GM12878 (cell line): ENCODE data around the gene FKRP. TPM values are rescaled to one million over a fixed set of nuclear protein-coding genes. Genes with fewer than 3 reads are reported as not detected.

Experiments used
- ATAC-seq: fragments of 200-7000 bp; cut with Tn5 transposase; 3 replicates; pipeline ENCODE4 v1.9.1; 2020; ENCODE audit warnings: mild to moderate bottlenecking, moderate library complexity
- BruUV-seq: library from RNA; stranded (reverse); fragments of 400-500 nt; replicated peaks from 2 replicates; lab custom pipeline; 2021; lab: Mats Ljungman, UMichigan
- CTCF ChIA-PET: fragments of 300-600 bp; sonication (Branson Sonifier 250); formaldehyde crosslinking; extraction: SDS; loops from one replicate; lab custom pipeline; 2021; ENCODE audit warnings: inconsistent platforms; lab: Yijun Ruan, JAX
- POLR2A ChIA-PET: fragments of 350-600 bp; formaldehyde crosslinking; extraction: SDS; loops from one replicate; lab custom pipeline; 2021; ENCODE audit warnings: inconsistent platforms; lab: Charles Lee
- RAD21 ChIA-PET: fragments of 300-600 bp; sonication (Branson Sonifier 250); formaldehyde crosslinking; loops from one replicate; lab custom pipeline; 2023; ENCODE audit warnings: antibody characterized with exemption; ENCODE audit not compliant: unreplicated experiment; lab: Charles Lee
- SMC1A ChIA-PET: fragments of 300-600 bp; sonication (Branson Sonifier 250); formaldehyde crosslinking; loops from one replicate; lab custom pipeline; 2023; ENCODE audit not compliant: unreplicated experiment, uncharacterized antibody; lab: Charles Lee
- DNase-seq: peaks from one replicate; pipeline ENCODE4 v3.0.0-alpha.2; 2011; ENCODE audit warnings: low read depth, low spot score
- FAIRE-seq: peaks from 3 replicates; lab custom pipeline; 2011; peaks lifted over from hg19 to GRCh38; lab: Jason Lieb, UNC
- H2AFZ ChIP-seq: 2 replicates; pipeline ENCODE4 v1.6.0; 2011; ENCODE audit warnings: low read depth, low read length, control low read depth; ENCODE audit not compliant: control insufficient read depth
- H3K27ac ChIP-seq: 2 replicates; pipeline ENCODE4 v1.5.1; 2011; ENCODE audit warnings: control low read depth; ENCODE audit not compliant: control insufficient read depth, insufficient read depth
- H3K27me3 ChIP-seq, 2 experiments: replicated peaks in 1 of 2; 2 replicates each; pipeline versions ENCODE4 v1.6.0 to v1.6.1; 2011; ENCODE audit warnings: low read length in 1 of 2; ENCODE audit not compliant: control insufficient read depth in 2 of 2, insufficient read depth in 2 of 2
- H3K36me3 ChIP-seq, 2 experiments: 2 replicates each; pipeline ENCODE4 v1.5.1; 2011; ENCODE audit warnings: low read length in 1 of 2; ENCODE audit not compliant: control insufficient read depth in 2 of 2, insufficient read depth in 2 of 2
- H3K4me1 ChIP-seq: 2 replicates; pipeline ENCODE4 v1.6.1; 2011; ENCODE audit warnings: mild to moderate bottlenecking, low read length, moderate library complexity, mixed read lengths; ENCODE audit not compliant: control insufficient read depth, insufficient read depth
- H3K4me2 ChIP-seq: 2 replicates; pipeline ENCODE4 v1.6.0; 2011; ENCODE audit warnings: control low read depth; ENCODE audit not compliant: control insufficient read depth, insufficient read depth
- H3K4me3 ChIP-seq: fragments of 200-600 bp; sonication (generic); 2 replicates; pipeline ENCODE4 v1.5.1; 2016
- H3K79me2 ChIP-seq: 2 replicates; pipeline ENCODE4 v1.6.0; 2011; ENCODE audit warnings: low read length; ENCODE audit not compliant: control insufficient read depth, insufficient read depth
- H3K9ac ChIP-seq: 2 replicates; pipeline ENCODE4 v1.8.0; 2011; ENCODE audit warnings: low read length, control low read depth, mixed read lengths; ENCODE audit not compliant: control insufficient read depth, insufficient read depth
- H3K9me3 ChIP-seq: replicated peaks from 3 replicates; pipeline ENCODE4 v1.5.1; 2011; ENCODE audit warnings: mild to moderate bottlenecking, low read length; ENCODE audit not compliant: control insufficient read depth, insufficient read depth
- H4K20me1 ChIP-seq: 2 replicates; pipeline ENCODE4 v1.6.0; 2011; ENCODE audit not compliant: control insufficient read depth, insufficient read depth
- ATF7 ChIP-seq: fragments of 450-650 bp; IDR thresholded peaks from 2 replicates; pipeline ENCODE4 v1.6.1; 2016; ENCODE audit warnings: low read depth, mild to moderate bottlenecking
- BACH1 ChIP-seq: fragments of 450-650 bp; IDR thresholded peaks from 2 replicates; pipeline ENCODE4 v1.6.1; 2017; ENCODE audit warnings: mild to moderate bottlenecking, borderline replicate concordance
- BRCA1 ChIP-seq: IDR thresholded peaks from 2 replicates; pipeline ENCODE4 v1.6.1; 2011; ENCODE audit warnings: low read depth, low read length, improper control_type of control experiment
- CBX5 ChIP-seq: sonication (generic); IDR thresholded peaks from 2 replicates; pipeline ENCODE4 v1.6.1; 2016; ENCODE audit warnings: low read depth, moderate library complexity, mild to moderate bottlenecking, inconsistent platforms
- DPF2 ChIP-seq: fragments of 450-650 bp; IDR thresholded peaks from 2 replicates; pipeline ENCODE4 v1.6.1; 2017; ENCODE audit warnings: mild to moderate bottlenecking
- GABPA ChIP-seq: IDR thresholded peaks from 2 replicates; pipeline ENCODE4 v1.6.1; 2014; ENCODE audit warnings: antibody characterized with exemption, low read depth, mild to moderate bottlenecking, inconsistent platforms
- JUNB ChIP-seq: IDR thresholded peaks from 2 replicates; pipeline ENCODE4 v1.6.1; 2016; ENCODE audit warnings: antibody characterized with exemption, mild to moderate bottlenecking
- MYC ChIP-seq: IDR thresholded peaks from 2 replicates; pipeline ENCODE4 v1.6.1; 2011; ENCODE audit warnings: mild to moderate bottlenecking, low read length, moderate library complexity, inconsistent platforms; ENCODE audit not compliant: insufficient read depth, insufficient replicate concordance, insufficient read length, severe bottlenecking
- NFIC ChIP-seq: IDR thresholded peaks from 2 replicates; pipeline ENCODE4 v1.6.1; 2012; ENCODE audit warnings: low read depth, mild to moderate bottlenecking, inconsistent platforms, low read length, moderate library complexity
- ZSCAN29 ChIP-seq: fragments of 450-650 bp; IDR thresholded peaks from 2 replicates; pipeline ENCODE4 v1.6.1; 2017; ENCODE audit warnings: mild to moderate bottlenecking, moderate library complexity
- ZZZ3 ChIP-seq: IDR thresholded peaks from 2 replicates; pipeline ENCODE4 v1.6.1; 2011; ENCODE audit warnings: low read depth; ENCODE audit not compliant: control insufficient read depth, insufficient read length
- WGBS: methylation state at CpG from one replicate; pipeline ENCODE4 v1.1.6; 2016; ENCODE audit warnings: low lambda C conversion rate; ENCODE audit not compliant: insufficient replicate concordance, insufficient coverage; ENCODE audit errors: missing lambda C conversion rate; 5-methylcytosine and 5-hydroxymethylcytosine counted together
- in situ Hi-C: fragments of 300-500 bp; cut with MboI; formaldehyde crosslinking; loops from 9 replicates; pipeline ENCODE4 v1.14.3; 2018; ENCODE audit warnings: mixed read lengths
- intact Hi-C: fragments of 100-400 bp; cut with micrococcal nuclease; formaldehyde crosslinking; loops from one replicate; pipeline ENCODE4 v1.14.2; 2022; ENCODE audit not compliant: unreplicated experiment
- polyA plus RNA-seq, 11 experiments: library from polyadenylated mRNA; depleted of rRNA in 4 of 11; unstranded in 6 of 11; stranded (reverse) in 5 of 11; fragments of >200 nt; fragmentation: Nextera tagmentation in 4 of 11; fragmentation: Illumina TruSeq in 1 of 11; extraction: Ambion mirVana in 4 of 11; extraction: Trizol in 1 of 11; gene quantifications; 1 replicate in 1 of 11; 2 replicates in 10 of 11; pipeline versions ENCODE4 v1.2.1 to v1.2.3, GENCODE V29; 2011 to 2016; ENCODE audit warnings: inconsistent platforms in 2 of 11, missing spikeins in 2 of 11, low read depth in 1 of 11
- total RNA-seq, 4 experiments: library from RNA; depleted of rRNA in 3 of 4; stranded (reverse); fragments of >200 nt in 3 of 4; fragmentation: Illumina TruSeq in 1 of 4; extraction: Trizol in 1 of 4; gene quantifications; 2 replicates each; pipeline versions ENCODE4 v1.2.1 to v1.2.3, GENCODE V29; 2013 to 2021
- TF ChIP-seq, protein P1 (sequence below): fragments of 450-650 bp; IDR thresholded peaks from 2 replicates; pipeline ENCODE4 v1.6.1; 2017; ENCODE audit warnings: borderline replicate concordance

The FKRP gene
- total and polyA plus RNA-seq, 10 of the 15 experiments (the other 5 are each of a cell fraction or from before 2014, with no cell fraction given), result 1.3 to 14.1 (median 7.8) TPM

DNA sequence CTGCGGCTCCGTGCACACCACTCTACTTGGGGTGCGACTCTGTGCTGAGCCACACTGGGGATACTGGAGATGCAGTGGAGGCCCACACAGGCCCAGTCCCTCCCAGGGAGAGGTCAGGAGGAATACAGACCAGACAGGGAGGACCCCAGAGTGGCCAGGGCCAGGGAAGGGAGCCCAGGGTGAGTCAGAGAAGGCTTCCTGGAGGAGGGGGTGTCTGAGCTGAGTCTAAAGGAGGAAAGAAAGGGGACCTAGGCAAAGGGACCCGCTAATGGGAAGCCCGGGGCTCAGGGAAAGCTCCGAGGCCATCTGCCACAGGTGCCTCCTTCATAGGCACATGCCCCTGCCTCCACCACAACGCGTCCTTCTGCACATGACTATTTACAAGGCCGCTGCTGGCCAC lies 15.7 kb upstream of the FKRP start:
- peaks cover 50 to 77% of the 10 kb centered on the region in 2 experiments for H3K36me3 ChIP-seq
- H3K4me1 ChIP-seq, result peaks cover 10% of the 10 kb centered on the region
- H2AFZ ChIP-seq, result no peak overlapping the region
- RAD21 ChIA-PET, result interaction anchor here (0.6 kb wide), 1 partner anchor 69 kb away, joined by 3 read pairs; the partner anchor contains the start of gene DACT3
- H3K27me3 ChIP-seq, result no peaks in the 10 kb centered on the region
- no TSS peak for BruUV-seq
- no peak for ATAC-seq
- H3K9me3 ChIP-seq, result no peaks in the 10 kb centered on the region
- WGBS, result 94% methylated on average over 9 of the region's 9 CpGs
- intact Hi-C loops, result no loop called here
- in situ Hi-C loops, result no loop called here
- H3K79me2 ChIP-seq, result peaks cover 3% of the 10 kb centered on the region; the same call in 1 of the 2 replicates
- no peak overlapping the region for H3K9ac ChIP-seq
- POLR2A ChIA-PET, result no interaction called here
- H3K4me2 ChIP-seq, result no peak overlapping the region
- TF ChIP-seq, protein P1, sequence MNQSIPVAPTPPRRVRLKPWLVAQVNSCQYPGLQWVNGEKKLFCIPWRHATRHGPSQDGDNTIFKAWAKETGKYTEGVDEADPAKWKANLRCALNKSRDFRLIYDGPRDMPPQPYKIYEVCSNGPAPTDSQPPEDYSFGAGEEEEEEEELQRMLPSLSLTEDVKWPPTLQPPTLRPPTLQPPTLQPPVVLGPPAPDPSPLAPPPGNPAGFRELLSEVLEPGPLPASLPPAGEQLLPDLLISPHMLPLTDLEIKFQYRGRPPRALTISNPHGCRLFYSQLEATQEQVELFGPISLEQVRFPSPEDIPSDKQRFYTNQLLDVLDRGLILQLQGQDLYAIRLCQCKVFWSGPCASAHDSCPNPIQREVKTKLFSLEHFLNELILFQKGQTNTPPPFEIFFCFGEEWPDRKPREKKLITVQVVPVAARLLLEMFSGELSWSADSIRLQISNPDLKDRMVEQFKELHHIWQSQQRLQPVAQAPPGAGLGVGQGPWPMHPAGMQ, result no peak
- TF ChIP-seq JUNB, result no peak
- no peak for TF ChIP-seq NFIC
- TF ChIP-seq GABPA, result no peak
- no peak for TF ChIP-seq ATF7
- no peak for TF ChIP-seq BRCA1
- no peak for TF ChIP-seq ZZZ3
- TF ChIP-seq CBX5, result no peak
- TF ChIP-seq DPF2, result no peak
- TF ChIP-seq BACH1, result no peak
- TF ChIP-seq ZSCAN29, result no peak
- no peak for TF ChIP-seq MYC
- no peak overlapping the region for H3K4me3 ChIP-seq
- SMC1A ChIA-PET, result no interaction called here
- H3K27ac ChIP-seq, result no peak overlapping the region
- no peak for DNase-seq
- CTCF ChIA-PET, result interaction anchor here (1.7 to 6.0 kb wide), 4 partner anchors 12 to 25 kb away, joined by 4 to 78 read pairs (median 22); partner anchors contain the start of gene PRKD2
- H4K20me1 ChIP-seq, result no peaks in the 10 kb centered on the region; the same call in none of the 2 replicates
- FAIRE-seq, result no peak
